ENCODE measurements around the gene SLAMF6. TPM values are rescaled to one million over a fixed set of nuclear protein-coding genes. Genes with fewer than 3 reads are reported as not detected.
"Not testable (repeated sequence)": the region's sequence is repeated elsewhere in the genome, so short reads cannot be mapped to it uniquely, and the experiment has no call there.

Gene SLAMF6
- total RNA-seq, 3 donors from 2014 or later = 1.1 to 3.2 (median 2.6) TPM

DNA sequence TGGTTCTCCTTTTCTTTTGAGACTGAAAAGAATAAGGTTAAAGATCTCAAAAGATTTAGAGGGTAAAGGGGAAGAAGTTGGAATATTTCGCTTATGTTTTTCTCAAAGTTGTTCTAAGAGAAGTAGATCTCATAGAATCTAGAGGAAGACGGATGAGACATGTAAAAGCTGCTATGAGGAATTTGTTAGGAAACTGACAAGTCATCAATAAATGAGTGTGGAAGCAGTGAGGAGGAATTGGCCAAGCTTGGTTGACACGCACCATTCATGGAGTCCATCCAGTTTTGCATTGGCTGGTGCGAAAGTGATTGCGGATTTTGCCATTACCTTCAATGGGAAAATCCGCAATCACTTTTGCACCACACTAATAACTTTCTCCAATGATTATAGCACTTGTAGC, 20.0 kb downstream of the SLAMF6 start:
- no peak for DNase-seq (ENCODE audit: low spot score in 2 of 2)
- Histone ChIP-seq H3K27me3 (no peaks in the 10 kb centered on the region), H3K27ac (no peak overlapping the region), H3K9me3 (peaks cover 0 to 29% of the 10 kb centered on the region in 2 donors), H3K36me3 (no peaks in the 10 kb centered on the region), H3K4me1 (no peaks in the 10 kb centered on the region), H3K4me3 (no peak overlapping the region)
- intact Hi-C loops (cut with DNase I; ENCODE audit: low total_unique reads) = no loop called here
- TF ChIP-seq CTCF (IDR thresholded peaks at IDR 0.05) = no peak
- no peak for TF ChIP-seq POLR2AphosphoS5 (IDR thresholded peaks at IDR 0.05)
- no peak for TF ChIP-seq POLR2A (IDR thresholded peaks at IDR 0.05)

DNA sequence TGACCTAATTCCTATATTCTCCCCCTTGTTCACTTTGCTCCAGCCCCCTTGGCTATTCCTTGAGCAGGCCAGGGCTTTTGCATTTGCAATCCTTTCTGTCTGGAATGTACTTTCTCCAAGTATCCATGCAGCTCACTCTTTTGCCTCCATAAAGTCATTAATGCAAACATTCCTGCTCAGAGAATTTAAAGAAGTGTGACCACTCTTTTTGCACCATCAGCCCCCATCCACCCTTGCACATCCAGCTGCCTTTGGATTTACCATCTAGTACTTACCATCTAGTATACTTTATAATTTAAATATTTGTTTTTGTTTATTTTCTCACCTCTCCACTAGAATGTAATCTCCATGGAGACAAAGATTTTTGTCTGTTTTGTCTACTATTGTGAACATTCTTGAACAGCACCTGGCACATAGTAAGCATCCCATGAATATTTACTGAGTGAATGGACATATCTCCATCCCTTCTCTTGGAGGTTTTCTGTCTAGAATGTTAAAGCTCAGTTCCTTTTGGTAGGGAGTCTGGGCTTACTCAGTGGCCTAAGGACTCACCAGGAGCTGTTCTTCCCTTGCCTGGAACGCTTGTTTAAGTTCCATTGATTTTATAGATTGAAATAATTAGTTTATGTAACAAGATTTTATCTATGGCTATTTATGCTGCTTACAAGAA, 22.6 kb downstream of the SLAMF6 start:
- Histone ChIP-seq H3K27ac (no peak overlapping the region), H3K4me3 (no peak overlapping the region), H3K4me1 (no peaks in the 10 kb centered on the region), H3K36me3 (no peaks in the 10 kb centered on the region), H3K27me3 (no peaks in the 10 kb centered on the region), H3K9me3 (peaks cover 0 to 10% of the 10 kb centered on the region in 2 donors)
- no peak for TF ChIP-seq POLR2A (IDR thresholded peaks at IDR 0.05)
- DNase-seq (ENCODE audit: low spot score in 2 of 2) = no peak
- intact Hi-C loops (cut with DNase I; ENCODE audit: low total_unique reads) = no loop called here

DNA sequence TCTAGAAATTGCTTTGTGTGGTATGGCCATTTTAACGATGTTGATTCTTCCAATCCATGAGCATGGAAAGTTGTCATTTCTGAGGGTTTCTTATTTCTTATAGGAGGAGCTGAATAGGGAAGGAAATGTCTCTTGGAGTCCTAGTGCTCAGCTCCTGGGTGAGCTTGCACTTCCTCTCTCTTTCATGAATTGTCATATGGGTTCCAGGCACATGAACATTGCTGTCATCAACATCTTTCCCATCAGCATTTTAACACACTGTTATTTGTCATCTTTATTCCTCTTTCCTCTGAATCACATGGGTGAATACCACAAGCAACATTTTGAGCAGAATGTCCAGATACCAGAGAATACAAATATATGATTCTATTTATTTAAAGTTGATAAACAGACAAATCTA, 23.4 kb downstream of the SLAMF6 start:
- Histone ChIP-seq H3K4me3 (no peak overlapping the region), H3K27ac (no peak overlapping the region), H3K9me3 (peaks cover 0 to 6% of the 10 kb centered on the region in 2 donors), H3K4me1 (no peaks in the 10 kb centered on the region), H3K27me3 (no peaks in the 10 kb centered on the region), H3K36me3 (no peaks in the 10 kb centered on the region)
- no peak for TF ChIP-seq POLR2A (IDR thresholded peaks at IDR 0.05)
- no peak for TF ChIP-seq CTCF (IDR thresholded peaks at IDR 0.05)
- no peak for TF ChIP-seq POLR2AphosphoS5 (IDR thresholded peaks at IDR 0.05)
- no peak for DNase-seq (ENCODE audit: low spot score in 2 of 2)
- intact Hi-C loops (cut with DNase I; ENCODE audit: low total_unique reads) = no loop called here

GRCh38 chr1:160498301-160499065, 24.6 kb downstream of the SLAMF6 start:
- H3K27me3 ChIP-seq; H3K9me3 ChIP-seq; intact Hi-C loops (cut with DNase I; ENCODE audit: low total_unique reads); H3K4me3 ChIP-seq; H3K27ac ChIP-seq; H3K36me3 ChIP-seq; DNase-seq (ENCODE audit: low spot score in 2 of 2); H3K4me1 ChIP-seq: not testable (repeated sequence)

- no peaks in the 10 kb centered on the region for H3K36me3 ChIP-seq
- H3K4me1 ChIP-seq = no peaks in the 10 kb centered on the region
- peaks cover 0 to 6% of the 10 kb centered on the region in 2 donors for H3K9me3 ChIP-seq
- H3K27ac ChIP-seq = no peak overlapping the region
- DNase-seq (ENCODE audit: low spot score in 2 of 2) = no peak
- TF ChIP-seq POLR2AphosphoS5 (IDR thresholded peaks at IDR 0.05) (no peak), CTCF (IDR thresholded peaks at IDR 0.05) (no peak), POLR2A (IDR thresholded peaks at IDR 0.05) (no peak)
- H3K27me3 ChIP-seq = no peaks in the 10 kb centered on the region
- no peak overlapping the region for H3K4me3 ChIP-seq
- intact Hi-C loops (cut with DNase I; ENCODE audit: low total_unique reads) = no loop called here
These were observed 26.7 kb downstream of the SLAMF6 start for GRCh38 chr1:160496334-160496733.

DNA sequence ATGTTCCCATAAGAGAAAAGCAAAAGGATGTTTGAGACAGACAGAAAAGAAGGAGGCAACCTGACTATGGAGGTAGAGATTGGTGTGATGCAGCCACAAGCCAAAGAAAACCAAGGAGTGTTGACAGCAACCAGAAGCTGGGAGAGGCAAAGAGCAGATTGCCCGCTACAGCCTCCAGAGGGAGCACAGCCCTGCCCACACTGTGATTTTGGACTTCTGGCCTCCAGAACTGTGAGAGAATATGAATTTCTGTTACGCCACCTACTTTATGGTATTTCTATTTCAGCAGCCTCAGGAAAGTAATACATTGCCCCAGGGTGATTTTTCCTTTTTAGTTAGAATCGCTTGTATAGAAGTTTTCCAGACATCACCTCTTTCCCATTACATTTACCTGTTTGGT, 28.4 kb downstream of the SLAMF6 start:
- H3K27ac ChIP-seq = no peak overlapping the region
- no peak overlapping the region for H3K4me3 ChIP-seq
- DNase-seq (ENCODE audit: low spot score in 2 of 2) = no peak
- H3K27me3 ChIP-seq = no peaks in the 10 kb centered on the region
- H3K9me3 ChIP-seq = peaks cover 0 to 6% of the 10 kb centered on the region in 2 donors
- no peaks in the 10 kb centered on the region for H3K4me1 ChIP-seq
- H3K36me3 ChIP-seq = no peaks in the 10 kb centered on the region
- TF ChIP-seq CTCF (IDR thresholded peaks at IDR 0.05) (no peak), POLR2AphosphoS5 (IDR thresholded peaks at IDR 0.05) (no peak), POLR2A (IDR thresholded peaks at IDR 0.05) (no peak)
- intact Hi-C loops (cut with DNase I; ENCODE audit: low total_unique reads) = no loop called here

Data from breast epithelium (tissue), 4 donors.